PC-9 (cell line): ENCODE results near the gene CEP44.
A peak's percentile ranks its signal among the peaks of the same experiment; 100 is the strongest.

ENCODE experiments used
- EZH2 ChIP-seq: fragments of 200-600 bp; sonication (generic); IDR thresholded peaks from 2 replicates; pipeline ENCODE4 v1.8.0; 2017; ENCODE audit warnings: antibody characterized with exemption, low read depth
- TF ChIP-seq, protein P1 (sequence below): fragments of 200-600 bp; sonication (generic); conservative IDR thresholded peaks from 2 replicates; pipeline ENCODE4 v1.6.1; 2017; ENCODE audit warnings: mixed run types, antibody characterized with exemption, mild to moderate bottlenecking, moderate library complexity

DNA sequence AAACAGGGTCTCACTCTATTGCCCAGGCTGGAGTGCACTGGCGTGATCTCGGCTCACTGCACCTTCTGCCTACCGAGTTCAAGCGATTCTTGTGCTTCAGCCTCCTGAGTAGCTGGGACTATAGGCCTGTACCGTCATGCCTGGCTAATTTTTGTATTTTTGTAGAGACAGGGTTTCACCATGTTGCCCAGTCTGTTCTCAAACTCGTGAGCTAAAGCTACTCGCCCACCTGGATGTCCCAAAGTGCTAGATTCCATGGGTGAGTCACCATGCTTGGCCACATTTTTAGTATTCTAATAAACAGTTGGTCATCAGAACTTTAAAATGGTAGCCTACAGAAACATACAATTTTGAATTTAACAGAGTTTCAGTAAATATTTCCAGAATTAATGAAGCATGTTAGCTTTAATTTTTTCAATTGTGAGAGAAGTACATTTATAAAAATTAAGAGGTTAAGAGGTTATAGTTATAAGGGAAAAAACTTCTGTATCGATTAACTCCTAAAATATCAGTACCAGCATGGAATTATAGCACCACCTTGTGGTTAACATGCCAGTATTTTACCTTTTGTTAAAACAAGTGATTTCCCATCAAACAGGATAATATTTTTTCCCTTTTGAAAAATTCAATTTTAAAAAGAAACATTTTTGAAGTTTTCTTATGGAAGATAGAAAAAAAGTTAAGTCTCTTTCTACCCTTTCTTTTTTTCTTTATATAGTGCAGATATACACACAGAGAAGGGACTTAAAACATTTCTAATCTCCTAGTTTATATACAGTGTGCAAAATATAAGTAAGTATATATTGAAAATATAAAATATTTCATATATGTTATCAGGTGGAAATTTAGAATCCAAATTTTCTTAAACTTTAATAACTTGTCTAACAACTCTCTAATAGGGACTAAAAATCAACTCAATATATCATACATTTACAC, 35.4 kb downstream of the CEP44 start:
- no peak for TF ChIP-seq EZH2
- TF ChIP-seq, protein P1, sequence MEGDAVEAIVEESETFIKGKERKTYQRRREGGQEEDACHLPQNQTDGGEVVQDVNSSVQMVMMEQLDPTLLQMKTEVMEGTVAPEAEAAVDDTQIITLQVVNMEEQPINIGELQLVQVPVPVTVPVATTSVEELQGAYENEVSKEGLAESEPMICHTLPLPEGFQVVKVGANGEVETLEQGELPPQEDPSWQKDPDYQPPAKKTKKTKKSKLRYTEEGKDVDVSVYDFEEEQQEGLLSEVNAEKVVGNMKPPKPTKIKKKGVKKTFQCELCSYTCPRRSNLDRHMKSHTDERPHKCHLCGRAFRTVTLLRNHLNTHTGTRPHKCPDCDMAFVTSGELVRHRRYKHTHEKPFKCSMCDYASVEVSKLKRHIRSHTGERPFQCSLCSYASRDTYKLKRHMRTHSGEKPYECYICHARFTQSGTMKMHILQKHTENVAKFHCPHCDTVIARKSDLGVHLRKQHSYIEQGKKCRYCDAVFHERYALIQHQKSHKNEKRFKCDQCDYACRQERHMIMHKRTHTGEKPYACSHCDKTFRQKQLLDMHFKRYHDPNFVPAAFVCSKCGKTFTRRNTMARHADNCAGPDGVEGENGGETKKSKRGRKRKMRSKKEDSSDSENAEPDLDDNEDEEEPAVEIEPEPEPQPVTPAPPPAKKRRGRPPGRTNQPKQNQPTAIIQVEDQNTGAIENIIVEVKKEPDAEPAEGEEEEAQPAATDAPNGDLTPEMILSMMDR, result peak; percentile 77
